ENCODE results near the gene CBX4. TPM values are rescaled to one million over a fixed set of nuclear protein-coding genes. Genes with fewer than 3 reads are reported as not detected.

The CBX4 gene
- total RNA-seq, 1 donor from 2014 or later = 16.9 TPM

- no peaks in the 10 kb centered on the region for H3K4me1 ChIP-seq (ENCODE audit: insufficient read depth, low read length)
- no peaks in the 10 kb centered on the region for H3K9me3 ChIP-seq (ENCODE audit: insufficient read depth, low read depth, low read length)
- no peaks in the 10 kb centered on the region for H4K20me1 ChIP-seq (ENCODE audit: insufficient read depth, low read length)
- Mint-ChIP-seq H3K27ac (ENCODE audit: unreplicated experiment) (no peak overlapping the region), H3K9me3 (ENCODE audit: unreplicated experiment) (no peaks in the 10 kb centered on the region), H3K4me1 (ENCODE audit: low read depth, unreplicated experiment) (peaks cover 2% of the 10 kb centered on the region), H3K4me3 (ENCODE audit: unreplicated experiment) (no peak overlapping the region), H3K27me3 (ENCODE audit: low read depth, unreplicated experiment) (peaks cover 54% of the 10 kb centered on the region), H3K36me3 (ENCODE audit: low read depth, unreplicated experiment) (peaks cover 16% of the 10 kb centered on the region)
- TF ChIP-seq CTCF (IDR thresholded peaks at IDR 0.05; ENCODE audit: insufficient read depth, low read depth, low read length) (no peak), EZH2 (IDR thresholded peaks at IDR 0.05; ENCODE audit: insufficient read depth, low read length) (no peak)
- no peak overlapping the region for H3K4me2 ChIP-seq (ENCODE audit: low read length)
- DNase-seq (ENCODE audit: low read depth) (no peak), FAIRE-seq (no peak)
- H3K27me3 ChIP-seq (ENCODE audit: insufficient read depth, low read length) = peaks cover 25% of the 10 kb centered on the region
- no peak overlapping the region for H3K27ac ChIP-seq (ENCODE audit: low read depth, low read length)
- H3K79me2 ChIP-seq (ENCODE audit: insufficient read depth, low read length) = no peaks in the 10 kb centered on the region
- H3K36me3 ChIP-seq (ENCODE audit: insufficient read depth, low read length) = peaks cover 3% of the 10 kb centered on the region
- H3K9ac ChIP-seq (ENCODE audit: low read length) = no peak overlapping the region
- H2AFZ ChIP-seq (ENCODE audit: low read depth, low read length) = no peak overlapping the region
- H3K4me3 ChIP-seq (ENCODE audit: insufficient read depth, low read depth, low read length) = no peak overlapping the region
Observed at GRCh38 chr17:79785017-79785899, 54.0 kb downstream of the CBX4 start.

GRCh38 chr17:79784353-79785016, 54.8 kb downstream of the CBX4 start:
- DNase-seq (ENCODE audit: low read depth) (no peak), FAIRE-seq (no peak)
- no peak overlapping the region for H3K9ac ChIP-seq (ENCODE audit: low read length)
- Mint-ChIP-seq H3K27me3 (ENCODE audit: low read depth, unreplicated experiment) (peaks cover 60% of the 10 kb centered on the region), H3K4me1 (ENCODE audit: low read depth, unreplicated experiment) (peaks cover 2% of the 10 kb centered on the region), H3K27ac (ENCODE audit: unreplicated experiment) (no peak overlapping the region), H3K36me3 (ENCODE audit: low read depth, unreplicated experiment) (peaks cover 21% of the 10 kb centered on the region), H3K9me3 (ENCODE audit: unreplicated experiment) (no peaks in the 10 kb centered on the region), H3K4me3 (ENCODE audit: unreplicated experiment) (no peak overlapping the region)
- H3K27me3 ChIP-seq (ENCODE audit: insufficient read depth, low read length) = peaks cover 19% of the 10 kb centered on the region
- H3K79me2 ChIP-seq (ENCODE audit: insufficient read depth, low read length) = no peaks in the 10 kb centered on the region
- H4K20me1 ChIP-seq (ENCODE audit: insufficient read depth, low read length) = peaks cover 5% of the 10 kb centered on the region
- TF ChIP-seq CTCF (IDR thresholded peaks at IDR 0.05; ENCODE audit: insufficient read depth, low read depth, low read length) = no peak
- no peak for TF ChIP-seq EZH2 (IDR thresholded peaks at IDR 0.05; ENCODE audit: insufficient read depth, low read length)
- no peak overlapping the region for H2AFZ ChIP-seq (ENCODE audit: low read depth, low read length)
- peaks cover 3% of the 10 kb centered on the region for H3K36me3 ChIP-seq (ENCODE audit: insufficient read depth, low read length)
- H3K27ac ChIP-seq (ENCODE audit: low read depth, low read length) = no peak overlapping the region
- H3K4me1 ChIP-seq (ENCODE audit: insufficient read depth, low read length) = no peaks in the 10 kb centered on the region
- no peak overlapping the region for H3K4me2 ChIP-seq (ENCODE audit: low read length)
- H3K9me3 ChIP-seq (ENCODE audit: insufficient read depth, low read depth, low read length) = no peaks in the 10 kb centered on the region
- H3K4me3 ChIP-seq (ENCODE audit: insufficient read depth, low read depth, low read length) = no peak overlapping the region
